Stimulated activated CD4-positive, alpha-beta T cell treated with anti-CD3 and anti-CD28 coated beads, Interleukin-15, amount 100 ng/mL, for 48 hours (primary cell): ENCODE data around the gene HMGCS2.

Experiments used
- DNase-seq, 2 donors: peaks; one replicate each; pipeline ENCODE4 v3.0.0-alpha.2; 2020; ENCODE audit warnings: low read depth in 2 of 2

HMGCS2 gene

GRCh38 chr1:119701659-119702058 lies 67.0 kb downstream of the HMGCS2 start:
- DNase-seq, result no peak

DNA sequence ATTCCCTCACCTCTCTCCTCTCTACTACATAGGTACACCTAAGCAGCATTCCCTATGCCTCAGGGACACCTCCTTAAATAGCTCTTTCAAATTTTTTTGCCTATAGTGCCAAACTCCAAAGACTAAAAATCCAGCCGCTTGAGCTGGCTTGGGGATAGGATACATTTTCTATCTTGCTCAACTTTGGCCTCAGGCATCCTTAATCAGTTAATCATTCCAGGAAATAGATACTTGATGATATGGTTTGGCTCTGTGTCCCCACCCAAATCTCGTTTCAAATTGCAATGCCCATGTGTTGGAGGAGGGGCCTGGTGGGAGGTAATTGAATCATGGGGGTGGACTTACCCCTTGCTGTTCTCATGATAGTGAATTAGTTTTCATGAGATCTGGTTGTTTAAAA lies 68.4 kb downstream of the HMGCS2 start:
- DNase-seq, result no peak
